Peyer's patch (tissue), 4 donors: ENCODE results near the gene DNAJB13. TPM values are rescaled to one million over a fixed set of nuclear protein-coding genes. Genes with fewer than 3 reads are reported as not detected.

Source experiments
- DNase-seq, 3 donors: peaks; one replicate each; pipeline ENCODE4 v3.0.0-alpha.2; 2017 to 2019
- H3K27ac ChIP-seq, 4 donors: fragments of 200-600 bp; sonication (generic); one replicate each; pipeline ENCODE4 v1.5.1; 2016 to 2019
- H3K27me3 ChIP-seq, 2 donors: fragments of 200-600 bp; sonication (generic); one replicate each; pipeline ENCODE4 v1.5.1; 2019
- H3K36me3 ChIP-seq, 3 donors: fragments of 200-600 bp; sonication (generic); one replicate each; pipeline ENCODE4 v1.5.1; 2016 to 2019
- H3K4me1 ChIP-seq, 4 donors: fragments of 200-600 bp; sonication (generic); one replicate each; pipeline ENCODE4 v1.5.1; 2016 to 2019
- H3K4me3 ChIP-seq, 4 donors: fragments of 200-600 bp; sonication (generic); 1 replicate in 3 of 4; 2 replicates in 1 of 4; pipeline ENCODE4 v1.5.1; 2016 to 2019; ENCODE audit warnings: mild to moderate bottlenecking in 1 of 4
- H3K9me3 ChIP-seq, 4 donors: fragments of 200-600 bp; sonication (generic); one replicate each; pipeline ENCODE4 v1.5.1; 2016 to 2019; ENCODE audit warnings: mild to moderate bottlenecking in 1 of 4
- CTCF ChIP-seq, 6 experiments: fragments of 450-650 bp in 4 of 6; fragments of 200-600 bp in 2 of 6; sonication (generic) in 1 of 6; IDR thresholded peaks; one replicate each; pipeline ENCODE4 v1.5.1; 2017 to 2019; ENCODE audit warnings: antibody characterized with exemption in 6 of 6, mild to moderate bottlenecking in 3 of 6, moderate library complexity in 1 of 6
- POLR2A ChIP-seq, 2 donors: fragments of 450-650 bp; IDR thresholded peaks; one replicate each; pipeline ENCODE4 v1.5.1; 2017; ENCODE audit warnings: antibody characterized with exemption in 2 of 2, mild to moderate bottlenecking in 2 of 2, moderate library complexity in 2 of 2
- total RNA-seq, 4 donors: library from RNA; depleted of rRNA; stranded (reverse); fragments of >200 nt; gene quantifications; one replicate each; pipeline ENCODE4 v1.1.0, GENCODE V29; 2016

DNAJB13 gene
- 1 to 10 TPM in 1 of 4 donors, under 1 TPM in 1, not detected in 2; 0.54 to 4.4 TPM for total RNA-seq

- H3K4me1 ChIP-seq: no peaks in the 10 kb centered on the region
- no peaks in the 10 kb centered on the region for H3K9me3 ChIP-seq
- no peak within 1 kb of the TSS for H3K27ac ChIP-seq
- H3K27me3 ChIP-seq: no peaks in the 10 kb centered on the region
- DNase-seq: peak in 1 of 3 donors; percentile 67
- H3K36me3 ChIP-seq: no peaks in the 10 kb centered on the region
- TF ChIP-seq POLR2A (IDR thresholded peaks at IDR 0.05) (no peak), CTCF (IDR thresholded peaks at IDR 0.05) (no peak)
- no peak within 1 kb of the TSS for H3K4me3 ChIP-seq
These were observed at the start of gene DNAJB13 for GRCh38 chr11:73950869-73951710. Gene DNAJB13, plus strand, starts transcription at chr11:73951026. Its CDS starts 44 bp downstream, at chr11:73951070.

- DNase-seq: no peak
- no peaks in the 10 kb centered on the region for H3K27me3 ChIP-seq
- peaks cover 0 to 35% (median 0%) of the 10 kb centered on the region in 3 donors for H3K36me3 ChIP-seq
- TF ChIP-seq CTCF (IDR thresholded peaks at IDR 0.05): no peak
- no peak for TF ChIP-seq POLR2A (IDR thresholded peaks at IDR 0.05)
- H3K27ac ChIP-seq: no peak overlapping the region
- H3K9me3 ChIP-seq: no peaks in the 10 kb centered on the region
- no peaks in the 10 kb centered on the region for H3K4me1 ChIP-seq
- H3K4me3 ChIP-seq: no peak overlapping the region
These were observed 48.5 kb upstream of the DNAJB13 start for GRCh38 chr11:73902303-73902702.

- Histone ChIP-seq H3K36me3 (peaks cover 0 to 32% (median 0%) of the 10 kb centered on the region in 3 donors), H3K27ac (no peak overlapping the region), H3K9me3 (no peaks in the 10 kb centered on the region), H3K4me3 (no peak overlapping the region), H3K4me1 (no peaks in the 10 kb centered on the region), H3K27me3 (no peaks in the 10 kb centered on the region)
- DNase-seq: peak in 1 of 3 donors; percentile 48
- TF ChIP-seq POLR2A (IDR thresholded peaks at IDR 0.05) (no peak), CTCF (IDR thresholded peaks at IDR 0.05) (no peak)
These were observed 43.6 kb upstream of the DNAJB13 start for GRCh38 chr11:73907191-73907590.

- Histone ChIP-seq H3K27ac (peak overlapping the region in 2 of 4 donors; percentile 36 to 72), H3K4me1 (peaks cover 0 to 9% (median 0%) of the 10 kb centered on the region in 4 donors), H3K4me3 (no peak overlapping the region), H3K9me3 (no peaks in the 10 kb centered on the region), H3K27me3 (no peaks in the 10 kb centered on the region), H3K36me3 (peaks cover 0 to 35% (median 0%) of the 10 kb centered on the region in 3 donors)
- no peak for TF ChIP-seq POLR2A (IDR thresholded peaks at IDR 0.05)
- TF ChIP-seq CTCF (IDR thresholded peaks at IDR 0.05): no peak
- DNase-seq: no peak
These were observed 38.8 kb upstream of the DNAJB13 start for GRCh38 chr11:73912026-73912425.

GRCh38 chr11:73913472-73913871 is 37.4 kb upstream of the DNAJB13 start:
- H3K4me3 ChIP-seq: no peak overlapping the region
- DNase-seq: no peak
- H3K27me3 ChIP-seq: no peaks in the 10 kb centered on the region
- TF ChIP-seq POLR2A (IDR thresholded peaks at IDR 0.05) (no peak), CTCF (IDR thresholded peaks at IDR 0.05) (no peak)
- peaks cover 0 to 46% (median 0%) of the 10 kb centered on the region in 3 donors for H3K36me3 ChIP-seq
- H3K9me3 ChIP-seq: no peaks in the 10 kb centered on the region
- peaks cover 0 to 9% (median 0%) of the 10 kb centered on the region in 4 donors for H3K4me1 ChIP-seq
- no peak overlapping the region for H3K27ac ChIP-seq
